ENCODE data around the gene C3orf18. TPM values are rescaled to one million over a fixed set of nuclear protein-coding genes. Genes with fewer than 3 reads are reported as not detected.

The C3orf18 gene
- total RNA-seq, 3 donors from 2014 or later (not counting 1 experiment from before 2014, with no cell fraction given): 7.5 to 15.3 (median 11.7) TPM

- Histone ChIP-seq H3K4me3 (ENCODE audit: low read length) (no peak overlapping the region), H3K36me3 (ENCODE audit: control insufficient read depth, insufficient read depth, low read length) (no peaks in the 10 kb centered on the region), H3K9me3 (ENCODE audit: control insufficient read depth, insufficient read depth, low read length) (no peaks in the 10 kb centered on the region), H3K27ac (ENCODE audit: low read length) (no peak overlapping the region), H3K4me1 (ENCODE audit: control insufficient read depth, insufficient read depth, low read length) (peaks cover 2% of the 10 kb centered on the region), H3K27me3 (ENCODE audit: control insufficient read depth, insufficient read depth, low read length) (no peaks in the 10 kb centered on the region)
- H3K36me3 Mint-ChIP-seq: no peaks in the 10 kb centered on the region
- no peaks in the 10 kb centered on the region for H3K9me3 Mint-ChIP-seq
- H3K4me3 Mint-ChIP-seq: no peak overlapping the region
- H3K4me1 Mint-ChIP-seq: peaks cover under 1 to 7% of the 10 kb centered on the region in 2 donors
- intact Hi-C loops (cut with micrococcal nuclease): no loop called here
- H3K27ac Mint-ChIP-seq: no peak overlapping the region
- H3K27me3 Mint-ChIP-seq (ENCODE audit: low read depth in 2 of 2): no peaks in the 10 kb centered on the region
- DNase-seq (no peak), ATAC-seq (no peak)
- TF ChIP-seq CTCF (IDR thresholded peaks at IDR 0.05): no peak
These were observed 7.8 kb downstream of the C3orf18 start for GRCh38 chr3:50559702-50560101.

GRCh38 chr3:50557915-50558314 lies 9.6 kb downstream of the C3orf18 start:
- DNase-seq (no peak), ATAC-seq (no peak)
- intact Hi-C loops (cut with micrococcal nuclease): no loop called here
- Mint-ChIP-seq H3K36me3 (no peaks in the 10 kb centered on the region), H3K4me1 (peaks cover 6 to 8% of the 10 kb centered on the region in 2 donors), H3K27me3 (ENCODE audit: low read depth in 2 of 2) (no peaks in the 10 kb centered on the region), H3K4me3 (no peak overlapping the region), H3K27ac (no peak overlapping the region), H3K9me3 (no peaks in the 10 kb centered on the region)
- 85% methylated on average over 7 of the region's 7 CpGs for WGBS (ENCODE audit: insufficient coverage)
- no peaks in the 10 kb centered on the region for H3K9me3 ChIP-seq (ENCODE audit: control insufficient read depth, insufficient read depth, low read length)
- no peak for TF ChIP-seq CTCF (IDR thresholded peaks at IDR 0.05)
- H3K4me1 ChIP-seq (ENCODE audit: control insufficient read depth, insufficient read depth, low read length): peaks cover 7% of the 10 kb centered on the region
- H3K4me3 ChIP-seq (ENCODE audit: low read length): no peak overlapping the region
- no peaks in the 10 kb centered on the region for H3K27me3 ChIP-seq (ENCODE audit: control insufficient read depth, insufficient read depth, low read length)
- no peak overlapping the region for H3K27ac ChIP-seq (ENCODE audit: low read length)
- H3K36me3 ChIP-seq (ENCODE audit: control insufficient read depth, insufficient read depth, low read length): no peaks in the 10 kb centered on the region

- H3K4me1 ChIP-seq (ENCODE audit: control insufficient read depth, insufficient read depth, low read length): peaks cover 7% of the 10 kb centered on the region
- no peak for TF ChIP-seq CTCF (IDR thresholded peaks at IDR 0.05)
- H3K9me3 ChIP-seq (ENCODE audit: control insufficient read depth, insufficient read depth, low read length): no peaks in the 10 kb centered on the region
- WGBS (ENCODE audit: insufficient coverage): 79% methylated on average over 8 of the region's 8 CpGs
- ATAC-seq (no peak), DNase-seq (no peak)
- intact Hi-C loops (cut with micrococcal nuclease): no loop called here
- no peak overlapping the region for H3K4me3 ChIP-seq (ENCODE audit: low read length)
- no peaks in the 10 kb centered on the region for H3K27me3 Mint-ChIP-seq (ENCODE audit: low read depth in 2 of 2)
- no peaks in the 10 kb centered on the region for H3K36me3 ChIP-seq (ENCODE audit: control insufficient read depth, insufficient read depth, low read length)
- H3K36me3 Mint-ChIP-seq: no peaks in the 10 kb centered on the region
- no peaks in the 10 kb centered on the region for H3K27me3 ChIP-seq (ENCODE audit: control insufficient read depth, insufficient read depth, low read length)
- H3K27ac ChIP-seq (ENCODE audit: low read length): no peak overlapping the region
- no peaks in the 10 kb centered on the region for H3K9me3 Mint-ChIP-seq
- no peak overlapping the region for H3K27ac Mint-ChIP-seq
- H3K4me3 Mint-ChIP-seq: no peak overlapping the region
- H3K4me1 Mint-ChIP-seq: peaks cover 6 to 8% of the 10 kb centered on the region in 2 donors
These were observed 10.4 kb downstream of the C3orf18 start for GRCh38 chr3:50557106-50557505.

GRCh38 chr3:50554553-50554952 lies 13.0 kb downstream of the C3orf18 start:
- peaks cover 6 to 20% of the 10 kb centered on the region in 2 donors for H3K4me1 Mint-ChIP-seq
- no peak for TF ChIP-seq CTCF (IDR thresholded peaks at IDR 0.05)
- H3K4me3 ChIP-seq (ENCODE audit: low read length): no peak overlapping the region
- no peak overlapping the region for H3K27ac ChIP-seq (ENCODE audit: low read length)
- H3K27me3 Mint-ChIP-seq (ENCODE audit: low read depth in 2 of 2): no peaks in the 10 kb centered on the region
- no peaks in the 10 kb centered on the region for H3K9me3 ChIP-seq (ENCODE audit: control insufficient read depth, insufficient read depth, low read length)
- H3K4me3 Mint-ChIP-seq: no peak overlapping the region
- no peaks in the 10 kb centered on the region for H3K36me3 ChIP-seq (ENCODE audit: control insufficient read depth, insufficient read depth, low read length)
- no peaks in the 10 kb centered on the region for H3K36me3 Mint-ChIP-seq
- H3K9me3 Mint-ChIP-seq: no peaks in the 10 kb centered on the region
- DNase-seq (peak in 1 of 2 donors; percentile 24), ATAC-seq (peak; percentile 72 to 83 (median 73))
- peaks cover 13% of the 10 kb centered on the region for H3K4me1 ChIP-seq (ENCODE audit: control insufficient read depth, insufficient read depth, low read length)
- intact Hi-C loops (cut with micrococcal nuclease): no loop called here
- whole genome bisulfite sequencing (ENCODE audit: insufficient coverage): 65% methylated on average over 5 of the region's 5 CpGs
- H3K27me3 ChIP-seq (ENCODE audit: control insufficient read depth, insufficient read depth, low read length): no peaks in the 10 kb centered on the region
- peak overlapping the region in 1 of 2 donors; percentile 49 for H3K27ac Mint-ChIP-seq
